HUES48 (cell line): ENCODE measurements around the gene SENP7.
"Not testable (repeated sequence)": the region's sequence is repeated elsewhere in the genome, so short reads cannot be mapped to it uniquely, and the experiment has no call there.

Experiments
- H3K27ac ChIP-seq: one replicate; pipeline ENCODE4 v1.7.0; 2013; ENCODE audit warnings: low read depth, low read length, inconsistent platforms
- H3K27me3 ChIP-seq: 2 replicates; pipeline ENCODE4 v1.6.1; 2013; ENCODE audit warnings: mild to moderate bottlenecking, low read length; ENCODE audit not compliant: control insufficient read depth, insufficient read depth
- H3K36me3 ChIP-seq: 2 replicates; pipeline ENCODE4 v1.6.1; 2013; ENCODE audit warnings: low read length; ENCODE audit not compliant: control insufficient read depth, insufficient read depth
- H3K4me1 ChIP-seq: 2 replicates; pipeline ENCODE4 v1.6.1; 2013; ENCODE audit warnings: mild to moderate bottlenecking, low read length; ENCODE audit not compliant: control insufficient read depth, insufficient read depth
- H3K4me3 ChIP-seq: 2 replicates; pipeline ENCODE4 v1.5.1; 2013; ENCODE audit warnings: mild to moderate bottlenecking, low read depth, low read length
- H3K9ac ChIP-seq: 2 replicates; pipeline ENCODE4 v1.6.1; 2013; ENCODE audit warnings: mild to moderate bottlenecking, low read depth, low read length, moderate library complexity
- H3K9me3 ChIP-seq: 2 replicates; pipeline ENCODE4 v1.6.1; 2013; ENCODE audit warnings: low read length; ENCODE audit not compliant: control insufficient read depth, insufficient read depth

SENP7 gene

DNA sequence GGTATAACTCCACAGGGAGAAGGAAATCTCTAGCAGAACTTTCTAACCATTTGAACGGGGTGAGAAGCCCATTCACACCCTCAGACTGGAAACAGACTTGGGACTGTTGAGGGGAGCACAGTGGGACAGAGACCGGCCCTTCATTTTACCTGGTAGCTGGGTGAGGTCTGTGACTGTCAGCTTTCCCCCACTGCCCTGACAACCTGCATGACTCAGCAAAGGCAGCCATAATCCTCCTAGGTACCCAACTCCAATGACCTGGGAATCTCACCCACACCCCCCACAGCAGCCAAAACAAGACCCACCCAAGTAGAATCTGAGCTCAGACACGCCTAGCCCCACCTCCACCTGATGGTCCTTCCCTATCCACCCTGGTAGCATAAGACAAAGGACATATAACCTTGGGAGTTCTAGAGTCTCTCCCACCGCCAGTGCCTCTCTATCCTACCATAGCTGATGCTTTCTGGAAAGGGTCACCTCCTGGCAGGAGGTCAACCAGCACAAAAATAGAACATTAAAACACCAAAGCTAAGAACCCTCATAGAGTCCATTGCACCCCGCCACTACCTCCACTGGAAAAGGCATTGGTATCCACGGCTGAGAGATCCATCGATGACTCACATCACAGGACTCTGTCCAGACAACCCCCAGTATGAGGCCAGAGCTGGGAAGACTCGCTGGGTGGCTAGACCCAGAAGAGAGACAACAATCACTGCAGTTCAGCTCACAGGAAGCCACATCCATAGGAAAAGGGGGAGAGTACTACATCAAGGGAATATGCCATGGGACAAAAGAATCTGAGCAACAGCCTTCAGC, 28.0 kb downstream of the SENP7 start:
- H3K27me3 ChIP-seq = no peaks in the 10 kb centered on the region
- H3K36me3 ChIP-seq = no peaks in the 10 kb centered on the region

GRCh38 chr3:101478980-101479379, 34.0 kb downstream of the SENP7 start:
- Histone ChIP-seq H3K27ac (no peak overlapping the region), H3K9me3 (no peaks in the 10 kb centered on the region), H3K4me3 (no peak overlapping the region), H3K9ac (no peak overlapping the region), H3K27me3 (no peaks in the 10 kb centered on the region), H3K4me1 (no peaks in the 10 kb centered on the region), H3K36me3 (no peaks in the 10 kb centered on the region)

More for the DNA sequence above, 28.0 kb downstream of the SENP7 start:
- 0 out of 2 replicates have a peak, but pooled peaks cover 3% of the 10 kb centered on the region for H3K4me1 ChIP-seq
- H3K4me3 ChIP-seq = no peak overlapping the region
- H3K9me3 ChIP-seq = no peaks in the 10 kb centered on the region
- no peak overlapping the region for H3K27ac ChIP-seq
- no peak overlapping the region for H3K9ac ChIP-seq

GRCh38 chr3:101474841-101475552, 38.0 kb downstream of the SENP7 start:
- not testable (repeated sequence) for H3K27me3 ChIP-seq, H3K27ac ChIP-seq, H3K36me3 ChIP-seq, H3K4me1 ChIP-seq, H3K4me3 ChIP-seq, H3K9ac ChIP-seq, H3K9me3 ChIP-seq

DNA sequence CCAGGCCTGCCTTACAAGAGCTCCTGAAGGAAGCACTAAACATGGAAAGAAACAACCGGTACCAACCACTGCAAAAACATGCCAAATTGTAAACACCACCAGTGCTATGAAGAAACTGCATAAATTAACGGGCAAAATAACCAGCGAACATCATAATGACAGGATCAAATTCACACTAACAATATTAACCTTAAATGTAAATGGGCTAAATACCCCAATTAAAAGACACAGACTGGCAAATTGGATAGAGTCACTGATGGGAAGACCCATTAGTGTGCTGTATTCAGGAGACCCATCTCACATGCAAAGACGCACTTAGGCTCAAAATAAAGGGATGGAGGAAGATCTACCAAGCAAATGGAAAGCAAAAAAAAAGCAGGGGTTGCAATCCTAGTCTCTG, 44.3 kb downstream of the SENP7 start:
- H3K27me3 ChIP-seq, H3K4me1 ChIP-seq, H3K4me3 ChIP-seq: not testable (repeated sequence)

GRCh38 chr3:101467310-101467663, 45.7 kb downstream of the SENP7 start:
- not testable (repeated sequence) for H3K9me3 ChIP-seq, H3K27me3 ChIP-seq, H3K36me3 ChIP-seq, H3K27ac ChIP-seq, H3K4me1 ChIP-seq, H3K9ac ChIP-seq
- H3K4me3 ChIP-seq = 0 out of 2 replicates have a peak overlapping the region, but pooled peaks have one; percentile 21

More for the DNA sequence above, 44.3 kb downstream of the SENP7 start:
- not testable (repeated sequence) for H3K27ac ChIP-seq, H3K36me3 ChIP-seq, H3K9ac ChIP-seq, H3K9me3 ChIP-seq

DNA sequence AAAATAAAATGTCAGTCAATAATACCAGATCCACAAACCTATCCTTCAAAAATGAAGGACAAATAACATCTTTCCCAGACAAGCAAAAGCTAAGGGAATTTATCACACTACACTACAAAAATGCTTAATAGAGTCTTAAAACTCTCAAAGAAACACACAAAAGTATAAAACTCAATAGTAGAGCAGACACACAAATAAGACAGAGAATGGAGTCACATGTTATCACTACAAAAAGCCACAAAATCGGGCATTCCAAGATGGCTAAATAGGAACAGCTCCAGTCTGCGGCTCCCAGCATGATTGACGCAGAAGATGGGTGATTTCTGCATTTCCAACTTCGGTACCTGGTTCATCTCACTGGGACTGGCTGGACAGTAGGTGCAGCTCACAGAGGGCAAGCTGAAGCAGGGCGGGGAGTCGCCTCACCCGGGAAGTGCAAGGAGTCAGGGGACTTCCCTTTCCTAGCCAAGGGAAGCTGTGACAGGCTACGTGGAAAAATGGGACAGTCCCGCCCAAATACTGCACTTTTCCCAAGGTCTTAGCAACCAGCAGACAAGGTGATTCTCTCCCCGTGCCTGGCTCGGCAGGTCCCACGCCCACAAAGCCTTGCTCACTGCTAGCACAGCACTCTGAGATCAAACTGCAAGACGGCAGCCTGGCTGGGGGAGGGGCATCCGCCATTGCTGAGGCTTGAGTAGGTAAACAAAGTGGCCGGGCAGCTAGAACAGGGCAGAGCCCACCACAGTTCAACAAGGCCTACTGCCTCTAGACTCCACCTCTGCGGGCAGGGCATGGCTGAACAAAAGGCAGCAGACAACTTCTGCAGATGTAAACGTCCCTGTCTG, 46.3 kb downstream of the SENP7 start:
- H3K4me3 ChIP-seq = peak overlapping the region; percentile 21; the same call in 1 of the 2 replicates
- H3K9me3 ChIP-seq = no peaks in the 10 kb centered on the region; the same call in 1 of the 2 replicates
- no peaks in the 10 kb centered on the region; the same call in 1 of the 2 replicates for H3K4me1 ChIP-seq
- H3K27me3 ChIP-seq = no peaks in the 10 kb centered on the region
- no peaks in the 10 kb centered on the region for H3K36me3 ChIP-seq
- 0 out of 2 replicates have a peak overlapping the region, but pooled peaks have one; percentile 24 for H3K9ac ChIP-seq
- peak overlapping the region; percentile 6 for H3K27ac ChIP-seq

- no peak overlapping the region for H3K27ac ChIP-seq
- H3K9ac ChIP-seq = no peak overlapping the region
- no peaks in the 10 kb centered on the region; the same call in 1 of the 2 replicates for H3K9me3 ChIP-seq
- H3K4me1 ChIP-seq = no peaks in the 10 kb centered on the region; the same call in 1 of the 2 replicates
- no peaks in the 10 kb centered on the region for H3K27me3 ChIP-seq
- no peaks in the 10 kb centered on the region for H3K36me3 ChIP-seq
- no peak overlapping the region for H3K4me3 ChIP-seq
Observed at GRCh38 chr3:101464235-101464634, 48.8 kb downstream of the SENP7 start.

DNA sequence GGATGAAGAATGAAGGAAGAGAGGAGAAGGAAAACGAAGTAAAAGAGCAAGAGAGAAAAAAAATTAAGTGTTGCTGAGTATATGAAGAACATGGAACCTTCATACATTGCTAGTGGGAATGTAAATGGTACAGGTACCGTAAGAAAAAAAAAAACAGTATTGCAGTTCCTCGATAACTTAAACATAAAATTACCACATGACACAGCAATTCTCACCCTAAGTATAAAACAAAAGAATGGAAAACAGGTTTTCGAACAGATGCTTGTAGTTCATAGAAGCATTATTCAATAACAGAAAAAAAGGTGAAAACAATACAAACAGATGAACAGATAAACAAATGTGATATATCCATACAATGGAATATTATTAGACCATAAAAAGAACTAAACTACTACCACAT, 51.6 kb downstream of the SENP7 start:
- Histone ChIP-seq H3K27ac (no peak overlapping the region), H3K36me3 (no peaks in the 10 kb centered on the region), H3K9me3 (no peaks in the 10 kb centered on the region; the same call in 1 of the 2 replicates), H3K4me1 (no peaks in the 10 kb centered on the region; the same call in 1 of the 2 replicates), H3K27me3 (no peaks in the 10 kb centered on the region), H3K4me3 (no peak overlapping the region), H3K9ac (no peak overlapping the region)

- no peaks in the 10 kb centered on the region for H3K27me3 ChIP-seq
- no peaks in the 10 kb centered on the region for H3K4me1 ChIP-seq
- no peak overlapping the region for H3K27ac ChIP-seq
- H3K4me3 ChIP-seq = no peak overlapping the region
- H3K36me3 ChIP-seq = no peaks in the 10 kb centered on the region
- H3K9ac ChIP-seq = no peak overlapping the region
- H3K9me3 ChIP-seq = no peaks in the 10 kb centered on the region
Observed at GRCh38 chr3:101458387-101458786, 54.6 kb downstream of the SENP7 start.

DNA sequence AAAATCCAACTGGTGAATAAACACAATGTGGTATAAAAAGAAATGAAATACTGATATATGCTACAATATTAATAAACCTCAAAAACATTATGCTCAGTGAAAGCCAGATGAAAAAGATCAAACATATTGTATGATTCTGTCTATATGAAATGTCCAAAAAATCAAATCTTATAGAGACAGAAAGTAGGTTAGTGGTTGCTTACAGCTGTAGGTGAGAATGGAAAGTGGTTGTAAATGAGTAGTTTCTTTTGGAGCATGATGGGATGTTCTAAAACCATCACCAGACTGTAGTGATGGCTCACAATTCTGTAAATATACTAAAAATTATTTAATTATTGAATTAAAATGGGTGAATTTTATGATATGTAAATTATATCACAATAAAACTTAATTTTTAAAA, 58.4 kb downstream of the SENP7 start:
- Histone ChIP-seq H3K9me3 (no peaks in the 10 kb centered on the region), H3K27ac (no peak overlapping the region), H3K4me1 (no peaks in the 10 kb centered on the region), H3K9ac (no peak overlapping the region), H3K4me3 (no peak overlapping the region), H3K27me3 (no peaks in the 10 kb centered on the region), H3K36me3 (no peaks in the 10 kb centered on the region)
